GM18519 (cell line): Measurements from ENCODE around the gene MEGF10.
"Not testable (repeated sequence)": the region's sequence is repeated elsewhere in the genome, so short reads cannot be mapped to it uniquely, and the experiment has no call there.

Experiments used
- ATAC-seq: cut with Tn5 transposase; IDR thresholded peaks from one replicate; pipeline ENCODE4 v1.9.1; 2021; ENCODE audit warnings: mild to moderate bottlenecking, moderate library complexity; ENCODE audit not compliant: unreplicated experiment, low FRiP score

MEGF10 gene

DNA sequence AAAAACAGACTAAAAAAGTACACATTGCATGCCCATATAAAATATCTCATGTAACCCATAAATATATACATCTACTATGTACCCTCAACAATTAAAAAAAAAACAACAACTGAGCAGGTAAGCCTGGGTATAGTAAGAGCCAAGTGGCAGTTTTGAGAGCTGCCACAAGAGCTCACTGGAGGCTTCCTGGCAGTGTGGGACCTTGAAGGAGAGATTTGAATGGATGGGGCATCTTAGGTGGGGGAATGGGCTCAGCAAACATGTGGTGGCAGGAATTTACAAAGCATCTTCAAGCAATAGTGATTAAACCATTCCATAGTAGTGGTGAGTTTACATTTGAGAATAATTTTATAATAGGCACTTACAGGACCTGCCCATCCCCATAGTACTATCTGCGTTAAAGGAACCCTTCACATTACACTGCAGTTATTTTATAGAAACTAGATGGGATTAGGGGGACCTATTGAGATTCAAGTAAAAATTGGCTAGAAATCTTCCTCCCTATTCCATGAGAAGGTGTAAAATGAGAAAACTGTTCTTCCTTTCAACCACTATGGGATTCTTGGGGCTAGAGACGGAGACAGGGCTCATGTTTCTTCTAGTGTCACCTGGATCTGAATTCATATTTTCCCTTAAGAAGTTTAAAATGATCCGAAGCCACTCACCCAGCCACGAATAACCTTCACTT, 6.9 kb downstream of the MEGF10 start:
- ATAC-seq: no peak

DNA sequence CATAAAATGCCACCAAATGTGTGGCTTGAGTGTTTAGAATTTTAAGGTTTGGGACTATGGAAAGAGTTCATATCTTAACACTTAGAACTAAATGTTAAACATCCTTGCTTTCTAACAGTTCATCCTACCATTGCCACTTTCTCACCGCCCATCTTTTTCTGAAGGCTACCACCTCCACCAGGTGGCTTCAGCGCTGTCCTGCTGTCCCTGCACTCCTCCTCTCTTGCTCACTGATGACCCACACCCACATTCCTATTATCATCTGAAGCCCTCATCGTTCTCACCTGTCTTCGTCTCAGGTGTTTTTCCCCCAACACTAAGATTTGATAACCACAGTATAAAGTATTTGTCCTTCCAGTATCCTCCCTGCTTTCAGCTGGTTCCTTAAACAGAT, 7.4 kb downstream of the MEGF10 start:
- no peak for ATAC-seq

DNA sequence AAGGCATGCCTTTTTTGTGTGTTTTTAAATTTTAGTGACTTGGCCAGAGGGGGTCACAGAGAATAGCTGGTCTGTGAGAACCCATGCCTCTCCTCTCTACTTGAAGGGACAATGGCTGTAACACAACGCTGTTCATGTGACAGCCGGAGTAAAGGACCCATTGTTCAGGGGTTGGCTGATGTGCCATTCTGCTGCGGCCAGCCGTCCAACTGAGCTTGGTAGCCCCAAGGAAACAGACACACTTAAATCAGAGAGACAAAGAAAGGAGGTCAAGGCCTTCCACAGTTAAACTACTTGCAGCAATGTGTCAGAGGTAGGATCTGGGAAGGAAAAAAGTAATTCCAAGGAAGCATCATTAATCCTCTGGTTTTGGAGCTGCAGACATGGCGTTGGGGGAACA, 8.1 kb downstream of the MEGF10 start:
- ATAC-seq: no peak

DNA sequence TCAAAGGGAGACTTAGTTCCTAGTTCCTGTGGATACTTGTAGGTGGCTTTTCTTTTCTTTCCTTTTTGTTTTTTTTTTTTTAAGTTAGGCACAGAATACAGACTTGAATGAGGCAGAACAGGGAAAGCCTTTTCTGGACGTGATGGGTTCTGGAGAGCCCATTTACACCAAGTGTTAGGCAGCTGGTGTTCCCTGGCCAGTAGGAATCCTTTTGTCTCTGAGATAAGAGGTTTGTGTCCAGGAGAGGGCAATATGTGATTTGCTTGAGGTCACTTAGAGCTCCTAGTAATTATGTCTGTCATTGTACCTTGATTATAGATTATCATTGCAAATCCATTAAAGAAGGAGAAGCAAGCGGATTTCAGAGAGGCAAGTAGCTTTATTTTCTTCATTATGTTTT, 9.1 kb downstream of the MEGF10 start:
- ATAC-seq: no peak

DNA sequence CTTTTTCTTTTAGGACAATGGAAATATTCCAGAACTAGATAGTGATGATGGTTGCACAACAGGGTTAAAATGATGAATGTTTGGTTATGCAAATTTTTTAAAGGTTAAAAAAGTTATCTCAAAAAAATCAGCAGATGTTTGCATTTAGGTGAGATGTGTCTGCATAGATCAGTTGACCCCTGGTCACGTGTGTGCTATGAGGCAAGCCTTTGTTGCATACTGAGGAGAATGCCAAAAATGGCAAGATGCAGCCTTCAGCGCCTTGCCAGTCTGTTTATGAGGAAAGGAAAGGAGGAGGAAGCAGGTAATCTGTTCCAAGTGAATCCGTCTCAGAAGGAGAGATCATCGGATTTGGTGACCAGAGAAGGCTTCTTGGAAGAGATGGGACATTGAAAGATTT, 11.9 kb downstream of the MEGF10 start:
- no peak for ATAC-seq

DNA sequence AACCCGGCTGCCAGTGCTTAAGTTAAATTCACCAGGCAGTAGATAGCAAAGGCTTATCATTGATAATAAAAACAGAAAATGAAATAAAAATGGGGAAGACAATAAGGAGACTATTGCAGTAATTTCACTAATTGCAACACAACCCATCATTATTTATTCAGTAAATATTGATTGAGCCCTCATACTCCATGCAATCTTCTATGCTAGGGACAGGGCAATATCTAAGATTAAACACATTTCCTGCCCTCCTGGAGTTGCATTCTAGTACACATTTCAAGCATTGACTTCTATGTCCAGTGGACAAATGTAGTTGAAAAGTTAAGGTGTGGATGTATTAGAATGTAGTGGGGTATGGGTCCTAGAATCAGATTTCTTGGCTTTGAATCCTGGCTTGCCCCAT, 12.8 kb downstream of the MEGF10 start:
- ATAC-seq: no peak

DNA sequence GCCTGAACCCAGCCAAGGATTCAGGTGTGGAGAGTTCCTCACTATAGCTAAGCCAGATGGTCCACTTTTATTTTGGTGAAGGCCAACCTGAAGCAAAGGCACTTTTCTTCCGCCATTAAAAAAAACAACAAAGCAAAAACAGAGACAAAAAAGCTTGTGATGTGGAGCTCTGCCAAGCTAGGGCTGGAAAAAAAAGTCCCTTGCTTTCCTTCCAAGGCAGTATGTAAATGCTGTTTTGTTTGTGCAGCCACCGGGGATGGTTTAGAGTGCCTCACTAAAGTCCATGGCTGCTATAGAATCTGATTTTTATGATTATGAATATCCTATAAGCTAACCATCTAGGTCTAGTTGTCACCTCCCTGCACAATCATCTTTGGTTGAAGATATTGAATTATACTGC, 14.9 kb downstream of the MEGF10 start:
- no peak for ATAC-seq

DNA sequence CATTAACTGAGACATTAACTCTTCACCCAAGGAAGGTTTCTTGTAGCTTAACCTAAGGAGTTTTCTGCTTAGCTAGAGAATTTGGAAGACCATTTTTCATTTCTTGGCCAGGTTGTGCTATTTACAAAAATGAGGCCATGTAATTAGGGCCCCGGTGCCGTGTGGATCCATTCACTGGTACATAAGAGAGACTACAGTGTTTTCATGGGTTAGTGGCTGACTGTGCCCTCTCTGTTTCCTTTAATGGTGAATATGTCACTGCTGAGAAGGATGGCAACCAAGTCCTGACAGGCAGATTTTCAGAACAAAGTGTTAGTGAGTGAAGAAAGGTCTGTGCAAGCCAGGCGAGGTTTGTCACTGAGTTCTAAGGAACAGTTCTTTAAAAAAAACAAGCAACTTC, 15.4 kb downstream of the MEGF10 start:
- ATAC-seq: no peak

DNA sequence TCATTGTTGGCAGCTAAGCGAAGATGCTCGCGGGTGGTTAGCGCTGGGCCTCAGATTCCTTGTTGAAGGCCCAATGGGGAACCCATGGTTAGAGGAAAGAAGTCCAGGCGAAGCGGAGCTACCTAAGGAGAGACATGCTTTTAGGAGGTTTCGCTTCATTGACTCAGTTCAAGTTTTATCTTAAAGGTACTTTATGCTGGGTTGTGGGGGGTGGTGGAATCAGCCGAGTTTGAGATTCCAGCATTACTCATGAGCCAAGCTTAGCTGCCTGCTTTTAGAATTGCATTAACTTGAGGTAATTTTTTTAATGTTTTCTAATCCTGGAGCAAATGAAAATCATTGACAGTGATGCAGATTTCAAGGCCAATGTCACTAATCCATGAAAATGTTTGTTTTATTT, 16.1 kb downstream of the MEGF10 start:
- ATAC-seq: no peak

DNA sequence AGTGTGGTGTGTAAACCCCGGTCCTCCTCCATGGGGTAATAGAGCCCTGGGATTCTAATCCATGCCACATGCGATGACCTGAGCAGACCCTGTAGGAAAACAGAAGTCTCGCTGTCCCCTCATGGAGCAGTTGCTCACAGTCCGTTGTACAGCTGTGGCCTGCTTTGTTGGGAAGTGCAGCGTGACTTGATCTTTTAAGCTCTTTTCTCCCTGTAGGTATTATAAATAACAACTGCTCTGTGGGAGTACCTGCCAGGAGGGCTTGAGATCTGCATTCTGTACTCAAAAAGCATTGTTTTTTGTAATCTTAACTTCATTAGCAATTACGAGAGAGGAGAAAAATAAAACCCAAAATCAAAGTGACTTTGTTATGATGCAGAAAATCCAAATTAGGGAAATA, 17.3 kb downstream of the MEGF10 start:
- no peak for ATAC-seq

DNA sequence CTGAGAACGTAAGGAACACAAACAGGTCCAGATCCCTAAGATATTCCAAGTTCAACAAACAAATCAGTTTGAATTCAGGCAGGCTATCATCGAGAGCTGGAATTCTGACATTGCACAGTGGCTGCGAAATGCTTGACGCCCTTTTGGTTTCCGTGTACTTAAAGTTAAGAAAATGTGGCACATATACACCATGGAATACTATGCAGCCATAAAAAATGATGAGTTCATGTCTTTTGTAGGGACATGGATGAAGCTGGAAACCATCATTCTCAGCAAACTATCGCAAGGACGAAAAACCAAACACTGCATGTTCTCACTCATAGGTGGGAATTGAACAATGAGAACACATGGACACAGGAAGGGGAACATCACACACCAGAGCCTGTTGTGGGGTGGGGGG, 17.7 kb downstream of the MEGF10 start:
- ATAC-seq: not testable (repeated sequence)

DNA sequence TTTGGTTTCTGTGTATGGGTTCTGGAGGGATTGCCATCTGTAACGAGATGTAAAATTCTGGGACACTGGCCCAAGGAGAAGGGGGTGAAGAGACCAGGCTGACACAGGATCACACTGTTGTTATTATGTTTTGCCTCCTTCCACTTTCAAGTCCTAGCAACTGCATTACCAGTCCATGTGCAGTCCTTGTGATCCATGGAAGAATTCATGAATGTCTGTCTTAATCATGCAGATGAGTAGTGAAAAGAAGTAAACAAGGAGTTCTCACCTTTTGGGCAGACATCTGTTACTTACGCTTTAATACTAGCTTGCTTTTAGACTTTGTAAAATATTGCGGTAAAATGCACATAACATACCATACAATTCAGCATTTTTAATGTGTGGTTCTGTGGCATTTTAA, 18.3 kb downstream of the MEGF10 start:
- no peak for ATAC-seq

DNA sequence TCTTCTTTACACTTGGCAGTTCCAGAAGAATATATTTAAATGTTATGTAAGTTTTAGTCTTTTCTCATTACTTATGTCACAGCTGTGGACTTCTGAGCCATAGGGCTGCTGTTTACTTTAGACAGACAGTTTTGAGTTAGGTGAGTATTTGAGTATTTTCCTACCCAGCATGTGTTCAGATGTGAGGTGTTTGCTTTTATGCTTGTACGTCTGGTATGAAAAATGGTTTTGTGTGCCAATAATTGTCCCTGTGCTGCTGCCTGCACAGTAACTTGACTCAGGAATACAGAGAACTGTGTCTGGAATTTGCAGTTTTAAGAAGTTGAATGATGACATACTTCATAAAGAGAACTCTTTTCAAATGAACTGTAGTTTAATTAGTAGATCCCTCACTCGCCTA, 20.8 kb downstream of the MEGF10 start:
- ATAC-seq: no peak

DNA sequence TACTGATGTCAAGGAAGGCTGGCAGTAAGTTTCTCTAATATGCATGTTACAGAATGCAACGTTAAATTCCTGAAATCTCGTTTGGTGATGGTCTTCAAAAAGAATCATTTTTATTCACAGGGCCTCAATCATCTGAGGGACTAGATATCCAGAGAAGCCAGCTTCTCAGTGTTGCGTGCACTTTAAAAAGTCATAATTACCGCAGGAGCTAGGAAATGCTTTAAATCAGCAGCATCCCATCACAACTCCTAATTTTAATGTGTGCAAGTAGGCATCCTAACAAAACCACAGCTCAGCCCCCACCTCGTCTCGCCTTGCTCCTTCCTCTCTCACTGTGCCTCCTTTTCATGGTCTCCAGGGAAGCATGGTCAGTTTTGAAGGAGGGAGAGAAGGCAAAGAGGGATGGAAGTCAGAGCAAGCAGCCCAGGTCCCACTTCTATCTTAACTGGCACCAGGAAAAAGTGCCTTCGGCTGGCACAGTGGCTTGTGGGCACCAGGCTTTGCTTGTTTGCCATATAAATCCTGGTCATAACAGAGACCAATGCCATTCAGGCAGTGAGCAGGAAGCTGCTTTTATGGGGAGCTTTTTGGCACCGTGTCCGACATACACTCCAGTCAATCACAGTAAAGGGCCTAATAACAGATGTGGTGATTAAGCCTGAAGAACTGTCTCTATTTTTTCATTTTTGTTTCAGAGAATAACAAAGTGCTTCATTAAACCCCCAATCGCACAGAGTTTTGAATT, 21.4 kb downstream of the MEGF10 start:
- ATAC-seq: no peak

DNA sequence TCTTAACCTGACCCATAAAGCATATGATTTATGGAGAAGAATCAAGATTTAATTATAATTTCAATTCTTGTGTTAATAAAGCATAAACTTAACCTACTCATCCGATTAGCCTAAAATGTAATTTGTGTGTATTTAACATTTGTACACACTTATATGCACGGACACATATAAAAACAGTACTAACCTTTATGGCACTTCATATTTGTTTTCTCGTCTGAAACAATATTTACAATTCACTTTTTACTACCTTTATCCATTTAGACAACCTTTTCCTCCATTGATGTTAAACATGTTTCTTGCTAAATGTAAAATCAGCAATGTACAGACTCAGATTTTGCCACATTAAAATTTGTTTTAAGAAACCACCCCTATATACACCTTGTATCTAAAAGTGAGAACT, 22.8 kb downstream of the MEGF10 start:
- no peak for ATAC-seq

DNA sequence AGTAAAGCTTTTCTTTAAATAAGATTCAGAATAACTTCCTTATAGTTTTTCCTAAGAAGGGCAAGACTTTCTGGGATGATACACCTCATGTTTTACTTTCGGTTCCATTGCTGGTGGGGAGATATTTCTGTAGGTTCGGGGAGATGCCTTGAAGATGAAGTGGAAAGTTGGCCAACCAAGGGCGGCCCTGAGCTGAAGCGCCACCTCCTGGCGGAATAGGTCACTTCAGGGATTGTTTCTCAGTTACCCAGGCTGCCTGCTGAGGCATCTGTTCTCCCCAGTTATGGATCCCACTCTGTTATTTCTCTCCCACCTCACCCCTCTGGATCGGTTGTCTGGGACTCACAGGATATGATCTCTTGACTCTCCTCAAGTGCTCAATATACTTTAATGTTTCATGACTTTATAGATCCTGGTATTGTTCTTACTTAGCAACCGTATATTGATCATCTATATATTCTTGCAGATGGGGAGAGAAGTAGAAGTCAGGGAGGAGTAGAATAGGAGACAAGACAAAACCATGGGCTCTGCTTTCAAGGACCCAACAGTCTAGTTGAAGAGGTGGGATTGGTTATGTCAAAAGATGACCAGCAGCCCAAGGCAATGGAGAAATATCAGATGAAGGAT, 23.4 kb downstream of the MEGF10 start:
- ATAC-seq: peak; percentile 85

DNA sequence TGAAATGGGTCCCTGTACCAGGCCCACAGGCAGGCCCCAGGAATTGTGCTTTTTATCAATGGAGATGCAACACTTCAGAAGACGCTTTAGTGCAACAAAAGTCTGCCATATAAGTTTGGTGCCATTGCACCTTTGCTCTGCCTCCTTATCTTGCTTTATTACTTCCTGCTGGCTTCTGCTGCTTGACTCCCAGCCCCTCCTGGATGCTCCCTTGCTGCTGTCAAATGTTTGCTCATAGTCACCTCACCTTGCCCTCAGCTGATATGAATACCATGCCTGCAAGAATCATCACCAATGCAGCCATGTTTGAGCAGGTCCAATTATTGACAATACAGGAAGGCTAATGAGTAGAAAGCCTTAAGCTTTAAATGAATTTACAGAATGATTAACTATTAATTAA, 25.4 kb downstream of the MEGF10 start:
- no peak for ATAC-seq

DNA sequence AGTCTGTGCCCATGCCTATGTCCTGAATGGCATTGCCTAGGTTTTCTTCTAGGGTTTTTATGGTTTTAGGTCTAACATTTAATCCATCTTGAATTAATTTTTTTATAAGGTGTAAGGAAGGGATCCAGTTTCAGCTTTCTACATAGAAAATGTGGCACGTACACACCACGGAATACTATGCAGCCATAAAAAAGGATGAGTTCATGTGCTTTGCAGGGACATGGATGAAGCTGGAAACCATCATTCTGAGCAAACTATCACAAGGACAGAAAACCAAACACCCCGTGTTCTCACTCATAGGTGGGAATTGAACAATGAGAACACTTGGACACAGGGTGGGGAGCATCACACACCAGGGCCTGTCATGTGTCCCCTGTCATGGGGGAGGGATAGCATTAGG, 26.8 kb downstream of the MEGF10 start:
- ATAC-seq: not testable (repeated sequence)

DNA sequence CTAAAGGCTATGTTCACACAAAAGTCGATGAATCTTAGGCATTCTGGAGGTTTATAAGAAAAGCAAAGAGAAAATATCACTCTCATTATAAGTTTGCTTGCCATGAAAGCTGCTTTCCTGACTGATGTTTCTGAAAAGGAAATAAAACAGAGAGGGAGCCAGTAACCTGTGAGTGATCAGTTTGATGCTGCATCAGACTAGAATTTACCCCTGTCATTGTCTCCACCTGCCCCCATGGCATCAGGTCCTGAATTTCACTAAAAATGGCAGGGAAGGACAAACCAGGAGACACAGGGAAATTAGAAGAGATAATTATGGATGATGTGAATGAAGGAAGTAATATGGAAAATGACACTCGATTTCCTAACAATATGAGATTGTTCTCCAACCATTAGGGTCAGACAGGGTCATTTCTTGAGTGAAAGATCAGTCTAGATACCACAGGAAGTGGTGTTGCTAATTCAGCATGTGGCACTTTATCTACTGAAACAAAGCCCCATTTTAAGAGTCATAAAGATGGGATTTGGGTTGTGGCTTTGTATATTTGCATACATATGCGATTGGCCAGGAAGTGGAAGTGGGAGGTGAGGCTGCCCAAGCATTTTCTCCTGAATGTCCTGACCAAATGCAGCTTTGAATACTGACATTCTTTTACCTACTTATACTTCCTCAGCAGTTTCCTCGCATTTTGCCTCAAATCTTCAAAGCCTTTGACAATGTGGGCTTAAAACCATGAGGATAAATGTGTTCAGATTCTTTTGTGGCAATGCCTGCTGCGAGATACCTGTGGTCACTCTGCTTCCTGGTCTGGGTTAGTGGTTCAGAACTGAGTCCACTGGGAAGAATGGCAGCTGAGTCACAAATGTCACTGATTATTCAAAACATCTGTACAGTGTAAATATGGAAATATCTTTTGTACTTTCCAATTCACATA, 29.7 kb downstream of the MEGF10 start:
- ATAC-seq: peak; percentile 95

DNA sequence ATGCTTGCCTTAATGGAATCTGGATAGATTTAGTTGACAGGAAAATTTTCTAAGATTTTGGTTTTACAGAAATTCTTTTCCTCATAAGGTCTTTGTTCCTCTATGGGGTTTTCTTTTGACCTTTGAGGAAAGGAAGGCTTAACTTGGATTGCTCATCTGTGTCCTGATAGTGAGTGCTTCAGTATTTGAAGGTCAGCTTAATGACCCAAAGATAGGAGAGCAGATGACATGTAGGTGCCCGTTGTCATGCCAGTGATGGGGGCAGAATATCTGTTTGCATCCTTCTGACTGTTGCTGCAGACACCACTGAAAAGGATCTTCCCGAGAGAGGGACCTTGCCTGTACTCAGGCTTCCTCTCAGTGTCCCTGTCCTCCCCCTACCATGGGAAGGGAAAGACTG, 30.9 kb downstream of the MEGF10 start:
- no peak for ATAC-seq

DNA sequence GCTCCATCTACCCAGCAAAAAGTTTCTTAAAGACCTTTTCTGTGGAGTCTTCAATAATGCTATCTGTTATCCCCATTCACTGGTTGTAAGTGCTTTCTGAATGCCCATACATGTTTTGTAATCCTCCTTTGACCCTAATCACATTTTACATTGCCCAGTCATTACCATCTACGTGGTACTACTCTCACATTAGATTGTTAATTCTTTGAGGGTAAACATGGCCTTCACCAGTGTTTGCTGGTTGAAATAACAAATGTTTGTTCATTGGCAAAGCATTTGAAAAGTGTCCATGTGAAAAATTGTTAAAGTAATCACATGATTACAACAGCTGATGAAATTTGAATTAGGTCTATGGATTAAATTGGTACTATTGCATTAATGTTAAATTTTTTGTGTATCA, 31.8 kb downstream of the MEGF10 start:
- no peak for ATAC-seq
